Epithelial cell of proximal tubule (primary cell): Measurements from ENCODE around the gene PIK3R5. TPM values are rescaled to one million over a fixed set of nuclear protein-coding genes. Genes with fewer than 3 reads are reported as not detected.

Experiments
- DNase-seq: peaks from one replicate; pipeline ENCODE4 v3.0.0-alpha.2; 2011; ENCODE audit warnings: low read depth
- H3K4me3 ChIP-seq: 2 replicates; pipeline ENCODE4 v1.5.1; 2011; ENCODE audit warnings: low read depth, mild to moderate bottlenecking, low read length
- CTCF ChIP-seq: conservative IDR thresholded peaks from 2 replicates; pipeline ENCODE4 v1.5.1; 2012; ENCODE audit warnings: low read depth, mild to moderate bottlenecking, low read length
- total RNA-seq: library from RNA; depleted of rRNA; stranded (reverse); fragments of >200 nt; gene quantifications from 2 replicates; pipeline ENCODE4 v1.2.3, GENCODE V29; 2015

The PIK3R5 gene
- total RNA-seq, 1 donor from 2014 or later = 0.12 TPM

DNA sequence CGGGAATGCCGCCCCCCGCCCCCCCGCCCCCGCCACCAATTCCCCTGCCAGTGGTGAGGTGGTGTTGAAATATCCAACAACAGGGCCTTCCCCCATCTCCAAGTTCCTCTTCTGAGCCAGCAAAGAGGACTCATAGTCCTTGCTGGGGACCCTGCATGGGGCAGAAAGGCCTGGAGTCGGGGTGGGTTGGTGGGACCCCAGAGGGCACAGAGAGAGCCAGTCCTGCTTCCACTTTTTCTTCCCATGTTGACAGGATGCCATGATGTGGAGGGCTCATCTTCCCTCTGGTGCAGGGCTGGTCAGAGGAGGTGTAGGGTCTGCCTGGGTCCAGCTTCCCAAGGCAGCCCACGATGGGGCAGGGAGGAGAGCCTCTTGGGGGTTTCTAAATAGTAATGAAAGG, 49.0 kb downstream of the PIK3R5 start:
- no peak overlapping the region for H3K4me3 ChIP-seq
- no peak for TF ChIP-seq CTCF
- DNase-seq = no peak

GRCh38 chr17:8914554-8914953, 51.0 kb downstream of the PIK3R5 start:
- no peak overlapping the region for H3K4me3 ChIP-seq
- no peak for TF ChIP-seq CTCF
- DNase-seq = no peak

GRCh38 chr17:8913879-8914278, 51.6 kb downstream of the PIK3R5 start:
- H3K4me3 ChIP-seq = no peak overlapping the region
- DNase-seq = no peak
- no peak for TF ChIP-seq CTCF

DNA sequence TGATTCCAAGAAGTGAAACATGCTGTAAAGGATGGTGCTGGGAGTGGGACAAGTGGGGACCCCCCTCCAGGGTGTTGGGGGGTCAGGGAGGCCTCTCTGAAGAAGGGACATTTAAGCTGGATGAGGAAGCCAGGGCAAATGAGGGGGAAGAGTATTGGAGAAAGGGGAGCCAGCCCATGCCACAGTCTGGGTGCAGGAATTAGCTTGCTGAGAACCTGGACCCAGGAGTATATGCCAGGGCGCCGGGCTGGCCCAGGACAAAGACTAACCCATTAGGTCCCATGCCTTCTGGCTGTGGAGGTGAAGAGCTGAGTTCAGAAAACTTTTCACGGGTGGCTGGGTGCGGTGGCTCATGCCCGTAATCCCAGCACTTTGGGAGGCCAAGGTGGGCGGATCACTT, 52.4 kb downstream of the PIK3R5 start:
- DNase-seq = no peak
- TF ChIP-seq CTCF = no peak
- H3K4me3 ChIP-seq = no peak overlapping the region

GRCh38 chr17:8912084-8912981, 53.2 kb downstream of the PIK3R5 start:
- H3K4me3 ChIP-seq = no peak overlapping the region
- DNase-seq = no peak
- TF ChIP-seq CTCF = no peak

DNA sequence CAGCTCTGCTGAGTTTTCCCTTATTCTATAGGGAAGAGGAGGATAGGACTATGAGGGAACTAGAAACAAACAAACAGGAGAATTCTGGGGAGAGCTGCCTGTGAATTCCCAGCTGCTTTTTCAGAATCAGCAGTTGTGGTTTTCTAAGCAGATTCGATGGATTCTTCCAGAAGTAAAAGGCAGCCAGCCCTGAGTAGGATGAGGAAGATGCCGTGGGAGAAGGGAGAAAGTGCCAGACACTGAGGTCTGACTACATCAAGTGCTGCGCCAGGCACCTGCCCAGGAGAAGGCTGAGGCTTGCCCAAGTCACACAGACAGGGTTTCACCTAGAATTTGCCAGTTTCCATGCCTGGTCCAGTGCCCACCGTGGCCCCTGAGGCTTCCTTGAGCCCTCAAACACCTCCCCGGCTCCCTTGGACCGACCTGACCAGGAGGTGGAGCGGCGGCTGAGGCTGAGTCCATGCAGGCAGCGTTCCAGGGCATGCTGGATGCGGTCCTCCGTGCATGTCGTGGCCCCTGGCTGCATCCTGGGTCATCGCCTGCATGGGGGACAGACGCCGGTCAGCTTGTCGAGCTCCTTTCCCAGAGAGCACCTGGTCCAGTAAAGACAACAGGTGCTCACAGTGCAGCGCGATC, 54.4 kb downstream of the PIK3R5 start:
- no peak for DNase-seq
- H3K4me3 ChIP-seq = no peak overlapping the region
- TF ChIP-seq CTCF = no peak
